ENCODE measurements around the gene ZNF385C.
"Not testable (repeated sequence)": the region's sequence is repeated elsewhere in the genome, so short reads cannot be mapped to it uniquely, and the experiment has no call there.

Gene ZNF385C

GRCh38 chr17:42042598-42043319 lies 55.5 kb downstream of the ZNF385C start:
- no peak for DNase-seq

GRCh38 chr17:42041619-42042018 lies 56.7 kb downstream of the ZNF385C start:
- DNase-seq: no peak

GRCh38 chr17:42040818-42041217 lies 57.5 kb downstream of the ZNF385C start:
- no peak for DNase-seq

GRCh38 chr17:42039794-42040763 lies 58.2 kb downstream of the ZNF385C start:
- DNase-seq: no peak

GRCh38 chr17:42038221-42038973 lies 59.9 kb downstream of the ZNF385C start:
- DNase-seq: no peak

- DNase-seq: no peak
Measured at GRCh38 chr17:42034059-42034458, 64.2 kb downstream of the ZNF385C start.

GRCh38 chr17:42031584-42031983 lies 66.7 kb downstream of the ZNF385C start:
- no peak for DNase-seq

GRCh38 chr17:42028791-42029127 lies 69.5 kb downstream of the ZNF385C start:
- DNase-seq: no peak

GRCh38 chr17:42027961-42028790 lies 70.1 kb downstream of the ZNF385C start:
- DNase-seq: peak; percentile 3

- DNase-seq: no peak
Measured at GRCh38 chr17:42027590-42027889, 70.7 kb downstream of the ZNF385C start.

- DNase-seq: no peak
Measured at GRCh38 chr17:42026857-42027589, 71.2 kb downstream of the ZNF385C start.

- DNase-seq: no peak
Measured at GRCh38 chr17:42025936-42026335, 72.3 kb downstream of the ZNF385C start.

- DNase-seq: no peak
Measured at GRCh38 chr17:42025191-42025579, 73.1 kb downstream of the ZNF385C start.

GRCh38 chr17:42023524-42024349 lies 74.5 kb downstream of the ZNF385C start:
- no peak for DNase-seq

GRCh38 chr17:42020845-42021244 lies 77.4 kb downstream of the ZNF385C start:
- DNase-seq: not testable (repeated sequence)

GRCh38 chr17:42019509-42020404 lies 78.5 kb downstream of the ZNF385C start, which contains the start of gene NKIRAS2:
Gene NKIRAS2, plus strand, starts transcription at chr17:42020090. Its CDS starts 1,488 bp downstream, at chr17:42021578.
- peak; percentile 79 for DNase-seq

GRCh38 chr17:42018988-42019387 lies 79.3 kb downstream of the ZNF385C start:
- DNase-seq: no peak

GRCh38 chr17:42018339-42018738 lies 79.9 kb downstream of the ZNF385C start:
- DNase-seq: no peak

GRCh38 chr17:42017866-42018200 lies 80.4 kb downstream of the ZNF385C start:
- DNase-seq: no peak
